CD4-positive, alpha-beta T cell treated with Interleukin-6 for 4 hours (primary cell): Measurements from ENCODE around the gene CCR4.
"Not testable (repeated sequence)": the region's sequence is repeated elsewhere in the genome, so short reads cannot be mapped to it uniquely, and the experiment has no call there.

Experiments
- DNase-seq: peaks from one replicate; pipeline ENCODE4 v3.0.0-alpha.2; 2020; ENCODE audit warnings: mixed read lengths

CCR4 gene

GRCh38 chr3:32951410-32951811, at the start of gene CCR4:
Gene CCR4 (plus strand): TSS chr3:32951644. CDS start chr3:32953423, 1,779 bp downstream.
- DNase-seq, result peak; percentile 69

GRCh38 chr3:32902887-32903371, 48.5 kb upstream of the CCR4 start:
- DNase-seq, result peak; percentile 36

DNA sequence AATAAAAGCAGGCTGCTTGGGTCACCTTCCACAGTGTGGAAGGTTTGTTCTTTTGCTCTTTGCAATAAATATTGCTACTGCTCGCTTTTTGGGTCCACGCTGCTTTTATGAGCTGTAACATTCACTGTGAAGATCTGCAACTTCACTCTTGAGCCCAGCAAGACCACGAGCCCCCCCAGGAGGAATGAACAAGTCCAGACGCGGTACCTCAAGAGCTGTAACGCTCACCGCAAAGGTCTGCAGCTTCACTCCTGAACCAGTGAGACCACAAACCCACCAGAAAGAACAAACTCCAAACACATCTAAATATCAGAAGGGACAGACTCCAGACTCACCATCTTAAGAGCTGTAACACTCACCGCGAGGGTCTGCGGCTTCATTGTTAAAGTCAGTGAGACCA, 47.5 kb upstream of the CCR4 start:
- DNase-seq, result no peak

- DNase-seq, result no peak
Observed at GRCh38 chr3:32909999-32910398, 41.4 kb upstream of the CCR4 start.

- no peak for DNase-seq
Observed at GRCh38 chr3:32910954-32911353, 40.5 kb upstream of the CCR4 start.

- DNase-seq, result no peak
Observed at GRCh38 chr3:32912046-32912445, 39.4 kb upstream of the CCR4 start.

DNA sequence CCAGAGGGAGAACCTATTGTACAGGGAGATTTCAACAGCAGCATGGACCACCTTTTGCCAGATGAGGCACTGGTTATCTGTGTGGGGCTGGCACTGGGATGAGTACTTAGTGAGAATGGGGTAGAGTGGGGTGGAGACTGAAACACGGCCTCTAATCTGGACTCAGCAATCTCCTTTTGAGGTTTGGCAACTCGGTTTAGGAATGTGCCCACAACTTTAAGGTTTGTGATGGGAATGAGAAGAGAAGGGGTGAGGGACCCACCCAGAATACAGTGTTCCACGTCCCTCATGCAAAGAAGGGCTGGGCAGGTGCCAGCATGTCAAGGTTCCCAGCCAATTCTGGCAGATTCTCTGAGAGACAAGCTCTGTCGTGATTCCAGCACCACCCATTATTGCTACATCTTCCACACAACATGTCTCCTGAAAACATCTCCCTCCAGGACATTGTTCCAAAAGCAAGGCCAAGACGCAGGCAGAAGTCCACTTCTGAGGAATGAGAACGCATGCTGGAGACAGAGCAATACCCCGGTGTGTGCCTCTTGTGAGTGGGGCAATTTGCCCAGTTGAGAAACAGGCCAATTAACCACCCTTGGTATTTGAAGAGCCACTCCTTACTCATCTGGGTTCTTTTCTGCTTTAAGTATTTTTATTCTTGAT, 37.5 kb upstream of the CCR4 start:
- no peak for DNase-seq

DNA sequence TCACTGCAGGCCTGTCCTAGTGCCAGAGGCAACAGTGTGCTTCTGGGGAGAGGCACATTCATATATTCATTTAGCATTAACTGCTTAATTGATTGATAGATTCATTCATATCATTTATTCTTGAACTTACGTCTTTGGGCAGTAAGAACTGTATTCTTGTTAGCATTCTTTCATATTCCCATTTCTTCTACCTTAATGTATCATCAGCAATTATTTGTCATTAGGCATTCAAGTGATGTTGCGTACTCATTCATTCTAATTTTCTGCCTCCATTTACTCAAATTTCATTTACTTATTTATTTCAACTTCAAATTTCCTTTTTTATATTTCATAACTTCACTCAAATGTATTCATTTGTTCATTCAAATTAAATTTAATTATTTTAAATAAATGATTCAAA, 31.5 kb upstream of the CCR4 start:
- DNase-seq, result no peak

DNA sequence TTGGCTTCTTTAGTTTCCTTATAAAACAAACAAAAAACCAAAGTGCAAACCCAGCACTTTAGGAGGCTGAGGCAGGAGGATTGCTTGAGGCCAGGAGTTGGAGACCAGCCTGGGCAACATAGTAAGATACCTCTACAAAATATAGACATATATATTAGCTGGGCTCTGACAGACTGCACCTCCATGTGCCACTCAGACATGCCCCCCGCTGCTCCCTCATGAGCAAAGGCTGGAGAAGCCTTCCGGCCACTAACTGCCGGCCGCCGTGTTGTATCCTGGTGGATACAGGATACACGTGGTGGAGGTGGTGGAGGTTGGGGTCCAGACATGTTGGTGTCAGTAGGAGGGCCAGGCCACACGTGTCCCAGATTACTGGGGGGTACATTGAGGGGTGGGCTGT, 29.4 kb upstream of the CCR4 start:
- DNase-seq, result no peak

DNA sequence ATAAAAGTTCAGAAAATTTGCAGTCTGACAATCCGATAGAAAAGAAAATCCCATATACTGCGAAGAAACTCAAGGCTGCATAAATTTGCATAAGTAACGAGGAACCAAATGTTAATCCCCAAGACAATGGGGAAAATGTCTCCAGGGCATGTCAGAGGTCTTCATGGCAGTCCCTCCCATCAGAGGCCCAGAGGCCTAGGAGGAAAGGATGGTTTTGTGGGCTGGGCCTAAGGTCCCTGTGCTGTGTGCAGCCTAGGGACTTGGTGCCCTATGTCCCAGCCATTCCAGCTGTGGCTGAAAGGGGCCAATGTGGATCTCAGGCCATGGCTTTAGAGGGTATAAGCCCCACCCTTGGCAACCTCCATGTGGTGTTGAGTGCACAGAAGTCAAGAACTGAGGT, 21.3 kb upstream of the CCR4 start:
- no peak for DNase-seq

- DNase-seq, result not testable (repeated sequence)
Observed at GRCh38 chr3:32931273-32931672, 20.2 kb upstream of the CCR4 start.

DNA sequence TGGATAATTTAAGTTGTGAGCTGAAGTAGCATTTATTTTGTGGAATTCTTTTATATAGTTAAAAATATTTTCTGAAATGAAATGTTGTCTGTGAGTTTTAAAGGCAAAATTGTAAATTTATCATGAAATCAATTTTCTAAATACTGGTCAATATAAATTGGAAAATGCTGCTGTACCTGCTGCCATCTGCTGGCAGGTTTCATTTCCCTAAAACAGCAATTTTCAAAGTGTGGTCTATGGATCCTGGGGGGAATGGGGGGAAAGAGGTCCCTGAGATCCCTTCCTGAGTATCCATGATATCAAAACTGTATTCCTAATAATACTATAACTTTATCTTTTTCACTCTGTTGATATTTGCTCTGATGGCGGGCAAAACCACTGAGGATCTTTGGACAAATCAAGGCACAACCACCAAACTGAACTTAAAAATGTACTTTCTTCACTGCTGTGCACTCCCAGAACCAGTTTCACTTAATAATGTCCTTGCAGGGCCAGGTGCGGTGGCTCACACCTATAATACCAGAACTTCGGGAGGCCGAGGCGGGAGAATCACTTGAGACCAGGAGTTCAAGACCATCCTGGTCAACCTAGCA, 17.2 kb upstream of the CCR4 start:
- DNase-seq, result peak; percentile 28

DNA sequence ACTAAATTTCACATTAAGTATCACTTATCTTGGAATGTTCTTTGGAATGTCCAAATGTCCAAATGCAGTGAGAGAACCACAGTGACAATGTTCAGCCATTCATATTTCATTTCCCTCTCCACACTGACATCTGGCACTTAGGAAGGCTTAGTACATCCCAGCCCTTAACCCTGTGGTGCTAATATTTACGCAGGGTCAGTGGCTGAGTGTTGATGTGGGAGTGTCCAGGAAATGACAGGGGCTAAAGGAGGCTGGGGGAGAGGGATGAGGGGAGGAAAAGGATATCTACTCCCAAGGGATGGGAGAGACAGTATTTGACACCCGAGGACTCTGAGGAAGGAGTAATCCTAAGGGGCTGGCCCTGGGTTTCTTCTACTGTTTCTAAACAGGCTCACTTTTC, 14.1 kb upstream of the CCR4 start:
- DNase-seq, result no peak

DNA sequence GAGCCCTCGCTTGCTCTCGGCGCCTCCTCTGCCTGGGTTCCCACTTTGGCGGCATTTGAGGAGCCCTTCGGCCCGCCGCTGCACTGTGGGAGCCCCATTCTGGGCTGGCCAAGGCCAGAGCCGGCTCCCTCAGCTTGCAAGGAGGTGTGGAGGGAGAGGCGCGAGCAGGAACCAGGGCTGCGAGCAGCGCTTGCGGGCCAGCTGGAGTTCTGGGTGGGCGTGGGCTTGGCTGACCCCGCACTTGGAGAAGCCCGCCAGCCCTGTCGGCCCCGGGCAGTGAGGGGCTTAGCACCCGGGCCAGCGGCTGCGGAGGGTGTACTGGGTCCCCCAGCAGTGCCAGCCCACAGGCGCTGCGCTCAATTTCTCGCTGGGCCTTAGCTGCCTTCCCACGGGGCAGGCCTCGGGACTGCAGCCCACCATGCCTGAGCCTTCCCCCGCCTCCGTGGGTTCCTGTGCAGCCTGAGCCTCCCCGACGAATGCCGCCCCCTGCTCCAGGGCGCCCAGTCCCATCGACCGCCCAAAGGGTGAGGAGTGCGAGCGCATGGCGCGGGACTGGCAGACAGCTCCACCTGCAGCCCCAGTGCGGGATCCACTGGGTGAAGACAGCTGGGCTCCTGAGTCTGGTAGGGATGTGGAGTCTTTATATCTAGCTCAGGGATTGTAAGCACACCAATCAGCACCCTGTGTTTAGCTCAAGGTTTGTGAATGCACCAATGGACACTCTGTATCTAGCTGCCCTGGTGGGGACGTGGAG, 11.7 kb upstream of the CCR4 start:
- DNase-seq, result not testable (repeated sequence)

GRCh38 chr3:32940726-32941125, 10.7 kb upstream of the CCR4 start:
- DNase-seq, result no peak

DNA sequence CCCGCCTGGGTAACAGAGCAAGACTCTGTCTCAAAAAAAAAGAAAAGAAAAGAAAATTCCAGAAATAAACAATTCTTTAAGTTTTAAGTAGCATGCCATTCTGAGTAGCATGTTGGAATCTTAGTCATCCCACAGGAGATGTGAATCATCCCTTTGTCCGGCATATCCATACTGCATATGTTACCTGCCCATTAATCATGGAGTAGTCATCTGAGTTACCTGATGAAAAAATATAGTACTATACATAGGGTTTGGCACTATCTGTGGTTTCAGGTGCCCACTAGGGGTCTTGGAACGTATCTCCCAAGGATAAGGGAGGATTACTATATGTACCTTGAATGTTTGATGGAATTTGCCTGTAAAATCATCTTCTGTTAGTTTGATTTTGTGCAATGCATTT, 6.3 kb upstream of the CCR4 start:
- DNase-seq, result no peak

DNA sequence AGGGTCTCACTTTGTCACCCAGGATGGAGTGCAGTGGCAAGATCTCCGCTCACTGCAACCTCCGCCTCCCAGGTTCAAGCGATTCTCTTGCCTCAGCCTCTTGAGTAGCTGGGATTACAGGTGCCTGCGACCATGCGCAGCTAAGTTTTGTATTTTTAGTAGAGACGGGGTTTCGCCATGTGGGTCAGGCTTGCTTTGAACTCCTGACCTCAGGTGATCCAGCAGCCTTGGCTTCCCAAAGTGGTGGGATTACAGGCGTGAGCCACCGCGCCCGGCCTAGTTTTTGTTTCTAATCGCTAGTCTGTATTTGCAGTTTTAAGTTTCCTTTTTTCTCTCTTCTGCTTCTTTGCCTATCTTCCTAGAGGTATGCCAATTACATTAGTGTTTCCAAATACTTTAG, 5.8 kb upstream of the CCR4 start:
- DNase-seq, result not testable (repeated sequence)

DNA sequence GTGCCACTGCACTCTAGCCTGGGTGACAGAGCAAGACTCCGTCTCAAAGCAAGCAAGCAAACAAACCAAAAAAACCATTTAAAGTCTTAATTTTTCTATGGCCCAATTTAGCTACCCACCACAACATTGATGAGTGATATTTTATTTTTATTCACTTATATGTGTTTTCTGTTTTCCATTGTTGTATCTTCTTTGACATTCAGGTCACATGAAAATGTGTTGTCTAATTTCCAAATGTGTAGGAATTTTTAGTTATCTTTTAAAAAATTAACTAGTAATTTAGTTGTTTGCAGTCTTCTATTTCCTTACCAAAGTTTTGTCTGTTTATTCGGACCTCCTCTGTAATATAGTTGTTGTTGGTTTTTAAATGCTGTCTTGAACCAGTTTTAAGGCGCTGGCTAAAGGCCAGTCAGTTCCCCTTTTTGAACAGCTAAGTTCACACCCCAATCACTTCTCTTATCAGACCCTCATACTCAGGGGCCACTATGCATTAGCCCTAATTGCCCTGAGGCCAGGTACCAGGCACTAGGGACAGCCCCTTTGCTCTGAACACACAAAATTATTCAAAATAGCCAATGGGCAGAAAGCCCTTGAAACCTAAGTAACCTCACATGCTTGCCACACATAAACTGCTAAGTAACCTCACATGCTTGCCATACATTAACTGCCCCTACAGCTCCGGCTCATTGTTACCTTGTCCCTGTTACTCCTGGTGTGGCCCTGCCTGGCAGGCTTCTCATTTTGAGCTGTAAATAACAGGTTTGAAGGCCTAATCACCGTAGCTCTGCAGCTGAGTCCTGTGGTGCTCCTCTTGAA, 4.3 kb upstream of the CCR4 start:
- no peak for DNase-seq

GRCh38 chr3:32947789-32948238, 3.6 kb upstream of the CCR4 start:
- DNase-seq, result peak; percentile 95

GRCh38 chr3:32948625-32949445, 2.6 kb upstream of the CCR4 start:
- DNase-seq, result no peak

GRCh38 chr3:32950516-32950915, 928 bp upstream of the CCR4 start:
- no peak for DNase-seq
